AML-193 (cell line): Measurements from ENCODE around the gene ATPAF1.
"Not testable (repeated sequence)": the region's sequence is repeated elsewhere in the genome, so short reads cannot be mapped to it uniquely, and the experiment has no call there.

ENCODE experiments used
- DNase-seq, 2 experiments: peaks; one replicate each; lab custom pipeline; 2025; lab: John Stamatoyannopoulos, UW

Gene ATPAF1

GRCh38 chr1:46667782-46668760, at the start of gene ATPAF1:
Gene ATPAF1 (minus strand): TSS chr1:46668364. CDS start chr1:46668322, 42 bp downstream.
- peak; percentile 22 to 26 for DNase-seq

- no peak for DNase-seq
Measured at GRCh38 chr1:46717654-46718053, 49.5 kb upstream of the ATPAF1 start.

GRCh38 chr1:46714976-46715375, 46.8 kb upstream of the ATPAF1 start:
- DNase-seq: no peak

- no peak for DNase-seq
Measured at GRCh38 chr1:46708121-46708520, 40.0 kb upstream of the ATPAF1 start.

GRCh38 chr1:46705408-46705807, 37.2 kb upstream of the ATPAF1 start:
- DNase-seq: no peak

GRCh38 chr1:46703927-46704641, 35.9 kb upstream of the ATPAF1 start:
- DNase-seq: no peak

- peak; percentile 66 to 75 for DNase-seq
Measured at GRCh38 chr1:46699666-46700065, 31.5 kb upstream of the ATPAF1 start.

- DNase-seq: no peak
Measured at GRCh38 chr1:46697053-46697452, 28.9 kb upstream of the ATPAF1 start.

GRCh38 chr1:46694676-46695075, 26.5 kb upstream of the ATPAF1 start:
- not testable (repeated sequence) for DNase-seq

- no peak for DNase-seq
Measured at GRCh38 chr1:46692811-46693770, 24.9 kb upstream of the ATPAF1 start.

GRCh38 chr1:46691997-46692790, 24.0 kb upstream of the ATPAF1 start:
- no peak for DNase-seq

GRCh38 chr1:46690931-46691421, 22.8 kb upstream of the ATPAF1 start:
- no peak for DNase-seq

GRCh38 chr1:46689897-46690296, 21.7 kb upstream of the ATPAF1 start:
- no peak for DNase-seq

GRCh38 chr1:46689356-46689755, 21.2 kb upstream of the ATPAF1 start:
- no peak for DNase-seq

- no peak for DNase-seq
Measured at GRCh38 chr1:46687921-46688509, 19.9 kb upstream of the ATPAF1 start.

- peak; percentile 33 to 40 for DNase-seq
Measured at GRCh38 chr1:46687093-46687659, 19.0 kb upstream of the ATPAF1 start.

- no peak for DNase-seq
Measured at GRCh38 chr1:46686255-46686654, 18.1 kb upstream of the ATPAF1 start.

- no peak for DNase-seq
Measured at GRCh38 chr1:46684670-46685069, 16.5 kb upstream of the ATPAF1 start.

- DNase-seq: no peak
Measured at GRCh38 chr1:46682064-46682463, 13.9 kb upstream of the ATPAF1 start.
